ENCODE data around the gene ANXA3.

GRCh38 chr4:78524009-78524408 lies 27.6 kb upstream of the ANXA3 start:
- TF ChIP-seq, protein P1, sequence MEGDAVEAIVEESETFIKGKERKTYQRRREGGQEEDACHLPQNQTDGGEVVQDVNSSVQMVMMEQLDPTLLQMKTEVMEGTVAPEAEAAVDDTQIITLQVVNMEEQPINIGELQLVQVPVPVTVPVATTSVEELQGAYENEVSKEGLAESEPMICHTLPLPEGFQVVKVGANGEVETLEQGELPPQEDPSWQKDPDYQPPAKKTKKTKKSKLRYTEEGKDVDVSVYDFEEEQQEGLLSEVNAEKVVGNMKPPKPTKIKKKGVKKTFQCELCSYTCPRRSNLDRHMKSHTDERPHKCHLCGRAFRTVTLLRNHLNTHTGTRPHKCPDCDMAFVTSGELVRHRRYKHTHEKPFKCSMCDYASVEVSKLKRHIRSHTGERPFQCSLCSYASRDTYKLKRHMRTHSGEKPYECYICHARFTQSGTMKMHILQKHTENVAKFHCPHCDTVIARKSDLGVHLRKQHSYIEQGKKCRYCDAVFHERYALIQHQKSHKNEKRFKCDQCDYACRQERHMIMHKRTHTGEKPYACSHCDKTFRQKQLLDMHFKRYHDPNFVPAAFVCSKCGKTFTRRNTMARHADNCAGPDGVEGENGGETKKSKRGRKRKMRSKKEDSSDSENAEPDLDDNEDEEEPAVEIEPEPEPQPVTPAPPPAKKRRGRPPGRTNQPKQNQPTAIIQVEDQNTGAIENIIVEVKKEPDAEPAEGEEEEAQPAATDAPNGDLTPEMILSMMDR (IDR thresholded peaks at IDR 0.05) = no peak
- TF ChIP-seq POLR2A (IDR thresholded peaks at IDR 0.05) = no peak
- no peak for TF ChIP-seq EP300 (IDR thresholded peaks at IDR 0.05)

All from tibial nerve (tissue), 4 donors.